GM19351 (cell line): ENCODE results near the gene DAPK1.

Source experiments
- ATAC-seq: cut with Tn5 transposase; IDR thresholded peaks from one replicate; pipeline ENCODE4 v1.9.1; 2021; ENCODE audit warnings: mild to moderate bottlenecking, moderate library complexity; ENCODE audit not compliant: unreplicated experiment

DAPK1 gene

GRCh38 chr9:87587864-87588263 lies 90.2 kb downstream of the DAPK1 start:
- ATAC-seq, result no peak

DNA sequence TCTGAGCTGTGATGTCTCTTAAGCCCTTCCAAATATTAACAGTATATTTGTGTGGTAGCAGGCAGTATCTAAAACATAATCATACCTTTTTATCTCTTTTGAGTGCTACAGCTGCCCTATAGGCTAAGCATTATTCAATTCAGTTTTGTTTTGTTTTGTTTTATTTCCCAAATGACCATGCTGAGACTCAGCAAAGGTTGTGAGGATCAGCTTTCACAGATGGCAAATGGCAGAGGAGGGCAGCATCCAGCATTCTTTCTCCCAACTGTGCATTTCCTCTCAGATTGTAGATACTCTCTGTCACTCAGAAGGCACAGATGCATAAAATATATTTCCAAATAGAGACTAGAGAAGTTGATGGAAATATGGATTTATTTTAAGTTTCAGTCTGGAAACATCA lies 90.7 kb downstream of the DAPK1 start:
- no peak for ATAC-seq

DNA sequence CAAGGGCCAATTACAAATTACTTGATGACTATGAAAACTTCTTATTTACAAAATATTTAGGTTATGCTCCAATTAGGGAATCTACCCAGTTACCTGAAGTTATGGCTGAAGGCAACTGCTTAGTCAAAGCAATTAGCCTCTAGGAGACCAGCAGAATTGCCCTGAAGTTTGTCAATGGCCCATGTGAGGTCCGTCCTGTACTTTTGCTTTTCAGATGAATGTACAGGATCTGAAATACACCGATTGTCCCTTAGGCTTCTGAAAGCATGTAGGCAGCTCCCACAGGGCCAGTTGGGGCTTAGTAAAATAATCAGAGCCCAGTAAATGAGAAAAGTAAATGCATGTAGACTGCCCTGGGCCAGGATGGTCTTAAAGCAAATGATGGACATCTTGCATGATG lies 93.3 kb downstream of the DAPK1 start:
- no peak for ATAC-seq

- no peak for ATAC-seq
These were observed 95.1 kb downstream of the DAPK1 start for GRCh38 chr9:87592554-87593358.

GRCh38 chr9:87593359-87593980 lies 95.8 kb downstream of the DAPK1 start:
- ATAC-seq, result no peak

DNA sequence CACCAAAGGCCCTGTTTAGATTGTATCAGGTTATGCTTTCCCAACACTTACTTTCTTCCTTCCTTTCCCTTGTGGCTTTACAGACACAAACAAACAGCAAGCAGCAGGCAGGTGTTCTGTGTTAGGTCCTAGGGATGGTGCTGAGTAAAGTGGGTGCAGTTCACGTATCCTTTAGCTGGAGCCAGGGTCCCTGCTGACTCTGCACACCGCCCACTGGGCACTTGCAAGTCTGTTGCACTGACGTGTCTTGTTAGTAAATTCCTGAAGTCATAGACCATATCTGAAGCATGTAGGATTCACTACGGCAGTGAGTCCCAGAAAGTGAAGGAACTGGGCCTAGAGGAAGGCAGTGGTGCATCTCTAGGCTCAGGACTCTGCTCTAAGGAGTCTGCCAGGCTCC lies 96.5 kb downstream of the DAPK1 start:
- ATAC-seq, result no peak

DNA sequence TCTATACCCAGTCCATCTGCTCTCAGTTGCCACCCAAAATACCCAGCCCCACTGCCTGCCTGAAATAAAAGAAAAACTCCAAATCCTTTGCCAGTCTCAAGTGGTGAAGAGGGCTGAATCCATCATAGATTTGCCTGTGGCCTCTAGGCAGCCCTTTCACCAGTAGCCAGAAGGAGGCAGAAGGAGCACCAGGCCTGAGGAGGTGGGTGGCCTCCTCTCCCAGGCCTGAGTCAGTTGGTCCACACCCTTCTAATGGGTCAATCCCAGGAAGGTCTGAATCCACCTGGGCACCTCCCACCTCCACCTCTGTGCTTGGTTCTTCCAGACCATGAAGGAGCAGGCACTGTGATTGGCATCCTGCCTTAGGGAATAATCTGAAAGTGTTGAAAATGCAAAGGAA lies 97.0 kb downstream of the DAPK1 start:
- no peak for ATAC-seq

DNA sequence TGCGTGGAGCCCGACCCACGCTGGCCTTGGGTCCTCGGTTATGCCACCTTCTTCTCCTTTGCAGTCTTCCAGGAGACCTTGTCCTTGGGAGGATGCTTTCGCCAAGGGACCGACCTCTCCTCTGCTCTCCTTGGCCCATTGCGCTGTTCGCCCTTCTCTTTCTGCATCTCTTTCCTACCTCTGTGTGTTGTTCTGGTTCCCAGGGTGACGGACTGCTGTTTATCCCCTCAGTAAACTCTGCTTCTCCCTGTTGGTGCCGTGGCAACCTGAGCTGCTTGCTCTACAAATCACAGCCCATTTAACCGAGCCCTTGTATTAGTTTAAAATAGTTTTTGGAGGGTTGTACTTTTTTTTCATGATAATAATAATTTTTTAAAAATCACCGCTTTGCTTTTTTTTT lies 97.9 kb downstream of the DAPK1 start:
- no peak for ATAC-seq

GRCh38 chr9:87596862-87597261 lies 99.2 kb downstream of the DAPK1 start:
- no peak for ATAC-seq

- ATAC-seq, result no peak
These were observed 100.2 kb downstream of the DAPK1 start for GRCh38 chr9:87597710-87598443.

GRCh38 chr9:87599901-87600610 lies 102.4 kb downstream of the DAPK1 start:
- ATAC-seq, result no peak

- ATAC-seq, result no peak
These were observed 103.5 kb downstream of the DAPK1 start for GRCh38 chr9:87601176-87601575.

DNA sequence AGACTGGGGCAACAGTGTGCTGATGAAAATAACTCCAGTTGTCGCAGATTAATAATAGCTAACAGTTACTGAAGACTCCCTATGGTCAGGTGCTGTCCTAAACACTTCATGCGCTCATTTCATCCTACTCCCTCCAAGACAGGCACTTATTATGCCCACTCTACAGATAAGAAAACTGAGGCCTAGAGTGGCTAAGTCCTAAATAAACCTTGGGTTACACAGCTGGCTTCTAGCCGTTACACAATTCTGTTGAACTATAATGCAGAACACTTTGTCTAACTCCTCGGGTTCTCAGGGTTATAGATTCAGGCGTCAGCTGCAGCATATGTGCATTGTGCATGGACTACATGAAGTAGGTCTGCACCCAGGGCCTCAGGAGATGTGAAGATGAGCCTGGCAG lies 103.9 kb downstream of the DAPK1 start:
- no peak for ATAC-seq

- ATAC-seq, result no peak
These were observed 105.4 kb downstream of the DAPK1 start for GRCh38 chr9:87602933-87603643.

GRCh38 chr9:87603854-87604490 lies 106.3 kb downstream of the DAPK1 start:
- ATAC-seq, result no peak

GRCh38 chr9:87604886-87605588 lies 107.4 kb downstream of the DAPK1 start:
- no peak for ATAC-seq

DNA sequence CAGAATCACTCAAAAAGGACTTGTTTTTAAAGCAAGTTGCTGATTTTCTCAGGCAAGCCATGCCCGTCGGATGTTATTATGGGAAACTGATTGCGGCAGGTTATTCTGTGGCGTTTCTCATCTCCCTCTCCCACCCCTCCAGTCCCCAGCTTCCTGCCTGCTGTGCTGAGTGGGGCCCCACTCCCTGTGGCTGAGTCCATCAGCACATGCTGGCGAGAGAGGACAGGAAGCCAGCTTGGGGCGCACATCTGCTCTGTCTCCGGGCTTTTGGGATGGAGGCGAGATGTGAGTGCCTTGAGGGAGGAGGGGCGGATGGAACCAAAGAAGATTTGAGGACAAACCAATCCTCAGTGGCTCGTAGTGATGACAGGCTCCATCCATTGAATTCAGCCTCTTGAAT lies 108.0 kb downstream of the DAPK1 start:
- no peak for ATAC-seq

- no peak for ATAC-seq
These were observed 109.3 kb downstream of the DAPK1 start for GRCh38 chr9:87606841-87607521.

DNA sequence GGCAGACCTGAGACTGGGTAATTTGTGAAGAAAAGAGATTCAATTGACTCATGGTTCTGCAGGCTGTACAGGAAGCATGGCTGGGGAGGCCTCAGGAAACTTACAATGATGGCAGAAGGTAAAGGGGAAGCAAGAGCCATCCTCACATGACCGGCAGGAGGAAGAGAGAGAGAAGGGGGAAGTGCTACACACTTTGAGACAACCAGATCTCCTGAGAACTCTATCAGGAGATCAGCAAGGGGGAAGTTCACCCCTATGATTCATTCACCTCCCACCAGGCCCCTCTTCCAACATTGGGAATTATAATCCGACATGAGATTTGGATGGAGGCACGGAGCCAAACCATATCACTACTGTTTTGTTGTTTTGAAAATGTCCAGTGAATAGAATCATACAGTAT lies 110.2 kb downstream of the DAPK1 start:
- ATAC-seq, result no peak
